Measurements from ENCODE around the gene EDC3. TPM values are rescaled to one million over a fixed set of nuclear protein-coding genes. Genes with fewer than 3 reads are reported as not detected.

Gene EDC3
- total RNA-seq, 2 donors from 2014 or later, result 48.6 to 56.4 TPM

DNA sequence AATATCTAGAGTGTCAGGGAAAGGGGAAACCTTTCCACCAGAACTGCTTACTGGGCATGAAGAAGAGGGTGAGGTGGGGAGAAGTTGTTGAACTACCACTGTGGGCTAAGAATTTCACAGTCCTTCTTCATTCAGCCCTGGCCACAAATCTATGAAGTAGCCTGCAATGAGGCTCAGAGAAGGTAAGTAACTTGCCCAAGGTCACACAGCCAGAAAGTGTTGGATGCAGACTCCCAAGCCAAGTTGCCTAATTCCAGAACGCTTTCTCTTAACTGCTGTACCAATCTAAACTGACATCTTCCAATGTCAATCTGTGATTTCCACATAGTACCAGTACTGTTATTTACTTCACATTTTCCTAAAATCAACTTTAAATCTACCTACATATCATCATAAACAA is 27.4 kb upstream of the EDC3 start:
- ATAC-seq (no peak), DNase-seq (ENCODE audit: low spot score in 2 of 2) (peak in 1 of 2 donors; percentile 7)
- Mint-ChIP-seq H3K36me3 (no peaks in the 10 kb centered on the region), H3K27ac (peak overlapping the region in 1 of 2 donors; percentile 10), H3K9me3 (no peaks in the 10 kb centered on the region)

DNA sequence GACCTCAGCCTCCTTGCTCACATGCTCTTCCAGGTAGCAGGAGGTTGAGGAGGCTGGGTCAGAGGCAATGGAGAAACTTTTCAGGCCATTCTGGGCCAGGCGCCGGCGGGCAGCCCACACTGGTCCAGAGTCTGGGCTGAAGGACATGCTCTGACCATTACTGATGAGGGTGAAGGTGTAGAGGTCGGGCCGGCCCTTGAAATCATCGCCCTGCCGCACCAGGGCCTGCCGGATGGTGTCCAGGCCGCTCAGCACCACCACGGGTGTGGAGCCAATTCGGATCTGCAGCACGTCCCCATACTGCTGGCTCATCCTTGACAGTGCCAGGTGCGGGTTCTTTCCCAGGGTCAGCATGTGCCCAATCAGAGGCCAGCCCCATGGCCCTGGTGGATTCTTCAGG is 26.8 kb upstream of the EDC3 start:
- Mint-ChIP-seq H3K9me3 (no peaks in the 10 kb centered on the region), H3K27ac (peak overlapping the region in 1 of 2 donors; percentile 6), H3K36me3 (no peaks in the 10 kb centered on the region)
- DNase-seq (ENCODE audit: low spot score in 2 of 2), result peak in 1 of 2 donors; percentile 31
- no peak for ATAC-seq

- ATAC-seq, result no peak
- Mint-ChIP-seq H3K27ac (no peak overlapping the region), H3K9me3 (no peaks in the 10 kb centered on the region), H3K36me3 (no peaks in the 10 kb centered on the region)
- no peak for DNase-seq (ENCODE audit: low spot score in 2 of 2)
Observed at GRCh38 chr15:74716651-74717050, 20.8 kb upstream of the EDC3 start.

GRCh38 chr15:74712311-74712710 is 16.5 kb upstream of the EDC3 start:
- H3K9me3 Mint-ChIP-seq, result peaks cover 0 to 4% of the 10 kb centered on the region in 2 donors
- no peaks in the 10 kb centered on the region for H3K36me3 Mint-ChIP-seq
- ATAC-seq (no peak), DNase-seq (ENCODE audit: low spot score in 2 of 2) (no peak)
- no peak overlapping the region for H3K27ac Mint-ChIP-seq

DNA sequence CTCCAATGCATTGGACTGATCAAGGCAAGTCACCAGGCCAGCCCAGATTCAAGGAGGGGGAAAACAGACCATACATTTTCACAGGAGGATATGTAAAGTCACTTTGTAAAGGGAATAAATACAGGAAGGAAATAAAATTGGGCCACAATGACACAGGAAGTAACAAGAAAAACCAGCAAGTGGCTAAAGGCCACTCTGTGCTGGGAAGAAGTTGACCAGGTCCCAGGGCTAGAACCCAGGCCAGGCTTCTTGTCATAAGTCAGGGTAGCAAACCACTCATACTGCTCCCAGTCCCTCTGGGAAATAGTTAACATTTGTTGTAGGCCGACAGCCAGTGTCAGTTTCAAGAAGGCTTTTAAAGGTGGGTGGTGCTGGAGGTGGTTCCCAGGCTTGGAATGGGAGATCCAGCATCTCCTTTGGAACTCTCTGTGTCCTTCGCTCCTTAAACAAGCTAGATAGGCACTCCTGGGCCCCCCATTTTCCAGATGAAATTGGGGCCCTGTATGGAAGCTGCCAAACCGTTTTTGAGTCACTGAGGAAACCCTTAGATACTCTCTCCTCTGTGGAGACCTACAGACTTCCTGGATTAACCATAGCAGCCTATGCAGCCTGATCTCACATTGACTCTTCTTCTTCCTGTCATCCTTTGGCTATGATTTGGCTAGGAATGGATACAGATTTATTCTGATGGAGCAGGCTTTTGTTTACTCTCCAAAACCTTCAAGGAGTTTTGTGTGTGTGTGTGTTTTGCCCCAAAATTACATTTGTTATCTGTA is 14.7 kb upstream of the EDC3 start:
- peaks cover 0 to 4% of the 10 kb centered on the region in 2 donors for H3K9me3 Mint-ChIP-seq
- no peaks in the 10 kb centered on the region for H3K36me3 Mint-ChIP-seq
- H3K27ac Mint-ChIP-seq, result peak overlapping the region in 1 of 2 donors; percentile 8
- DNase-seq (ENCODE audit: low spot score in 2 of 2) (no peak), ATAC-seq (no peak)

GRCh38 chr15:74709892-74710291 is 14.1 kb upstream of the EDC3 start:
- Mint-ChIP-seq H3K27ac (peak overlapping the region in 1 of 2 donors; percentile 8), H3K9me3 (peaks cover 0 to 4% of the 10 kb centered on the region in 2 donors), H3K36me3 (no peaks in the 10 kb centered on the region)
- peak in 1 of 2 donors; percentile 11 for ATAC-seq
- no peak for DNase-seq (ENCODE audit: low spot score in 2 of 2)

- DNase-seq (ENCODE audit: low spot score in 2 of 2) (no peak), ATAC-seq (no peak)
- peak overlapping the region in 1 of 2 donors; percentile 8 for H3K27ac Mint-ChIP-seq
- peaks cover 0 to 4% of the 10 kb centered on the region in 2 donors for H3K9me3 Mint-ChIP-seq
- no peaks in the 10 kb centered on the region for H3K36me3 Mint-ChIP-seq
Observed at GRCh38 chr15:74709011-74709410, 13.2 kb upstream of the EDC3 start.

GRCh38 chr15:74696808-74697207 is 984 bp upstream of the EDC3 start:
- Mint-ChIP-seq H3K36me3 (peaks cover 8% of the 10 kb centered on the region in 2 donors), H3K9me3 (no peaks in the 10 kb centered on the region), H3K27ac (peak overlapping the region; percentile 92 to 100)
- ATAC-seq, result no peak
- DNase-seq (ENCODE audit: low spot score in 2 of 2), result no peak

DNA sequence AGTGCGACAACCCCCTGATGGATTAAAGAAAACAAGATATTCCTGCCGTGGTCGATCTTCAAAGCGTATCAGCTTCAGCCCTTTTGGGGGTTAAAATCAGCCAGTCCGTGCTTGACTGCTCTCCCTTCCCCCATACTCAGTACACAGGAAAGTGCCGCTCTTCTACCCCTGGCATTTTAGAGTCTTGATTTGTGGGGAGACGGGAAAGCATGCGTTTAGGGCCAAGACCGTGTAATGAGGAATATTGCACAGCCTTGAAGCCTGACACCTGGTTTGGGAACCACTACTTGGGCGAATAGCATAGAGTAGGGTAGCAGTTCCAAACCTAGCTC is 540 bp upstream of the EDC3 start:
- H3K27ac Mint-ChIP-seq, result peak overlapping the region; percentile 92 to 100
- H3K9me3 Mint-ChIP-seq, result no peaks in the 10 kb centered on the region
- ATAC-seq, result peak in 1 of 2 donors; percentile 25
- DNase-seq (ENCODE audit: low spot score in 2 of 2), result no peak
- H3K36me3 Mint-ChIP-seq, result peaks cover 8% of the 10 kb centered on the region in 2 donors

DNA sequence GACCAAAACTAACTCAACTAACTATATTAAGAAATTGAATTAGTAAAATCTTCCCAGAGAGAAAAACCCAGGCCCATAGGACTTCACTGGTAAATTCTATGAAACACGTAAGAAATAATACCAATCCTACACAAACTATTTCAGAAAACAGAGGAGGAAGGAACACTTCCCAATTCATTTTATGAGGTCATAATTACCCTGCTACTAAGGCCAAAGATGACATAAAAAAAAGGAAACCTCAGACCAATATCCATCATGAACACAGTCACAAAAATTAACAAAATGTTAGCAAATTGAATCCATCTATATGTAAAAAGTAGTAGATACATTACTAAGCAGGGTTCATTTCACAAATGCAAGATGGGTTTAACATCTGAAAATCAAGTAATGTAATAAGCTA is 3.5 kb downstream of the EDC3 start:
- Mint-ChIP-seq H3K9me3 (no peaks in the 10 kb centered on the region), H3K36me3 (peaks cover 8 to 14% of the 10 kb centered on the region in 2 donors), H3K27ac (no peak overlapping the region)
- DNase-seq (ENCODE audit: low spot score in 2 of 2) (no peak), ATAC-seq (no peak)

DNA sequence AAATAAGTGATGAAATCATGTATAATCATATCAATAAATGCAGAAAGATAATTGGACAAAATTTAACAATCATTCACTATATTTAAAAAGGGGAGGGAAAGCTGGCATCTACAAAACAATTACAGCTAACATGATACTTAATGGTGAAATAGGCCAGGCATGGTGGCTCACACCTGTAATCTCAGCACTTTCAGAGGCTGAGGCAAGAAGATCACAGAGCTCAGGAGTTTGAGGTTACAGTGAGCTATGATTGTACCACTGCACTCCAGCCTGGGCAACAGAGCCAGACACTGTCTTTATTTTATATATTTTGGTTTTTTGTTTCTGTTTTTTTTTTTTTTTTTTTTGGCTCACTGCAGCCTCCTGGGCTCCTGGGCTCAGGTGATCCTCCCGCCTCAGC is 12.1 kb downstream of the EDC3 start:
- Mint-ChIP-seq H3K27ac (no peak overlapping the region), H3K9me3 (peaks cover 0 to 9% of the 10 kb centered on the region in 2 donors), H3K36me3 (peaks cover 9 to 24% of the 10 kb centered on the region in 2 donors)
- ATAC-seq (peak; percentile 41 to 47), DNase-seq (ENCODE audit: low spot score in 2 of 2) (no peak)

GRCh38 chr15:74682954-74683353 is 12.9 kb downstream of the EDC3 start:
- ATAC-seq (peak; percentile 29 to 82), DNase-seq (ENCODE audit: low spot score in 2 of 2) (no peak)
- H3K36me3 Mint-ChIP-seq, result peaks cover 9 to 24% of the 10 kb centered on the region in 2 donors
- peaks cover 0 to 9% of the 10 kb centered on the region in 2 donors for H3K9me3 Mint-ChIP-seq
- peak overlapping the region in 1 of 2 donors; percentile 74 for H3K27ac Mint-ChIP-seq

- H3K9me3 Mint-ChIP-seq, result peaks cover 0 to 9% of the 10 kb centered on the region in 2 donors
- no peak for DNase-seq (ENCODE audit: low spot score in 2 of 2)
- H3K27ac Mint-ChIP-seq, result no peak overlapping the region
Observed at GRCh38 chr15:74680456-74680855, 15.4 kb downstream of the EDC3 start.

GRCh38 chr15:74676801-74677200 is 19.0 kb downstream of the EDC3 start:
- H3K27ac Mint-ChIP-seq, result no peak overlapping the region
- peaks cover 0 to 6% of the 10 kb centered on the region in 2 donors for H3K36me3 Mint-ChIP-seq
- H3K9me3 Mint-ChIP-seq, result no peaks in the 10 kb centered on the region
- DNase-seq (ENCODE audit: low spot score in 2 of 2), result no peak
- ATAC-seq, result no peak

More at GRCh38 chr15:74680456-74680855, 15.4 kb downstream of the EDC3 start:
- ATAC-seq, result no peak
- peaks cover 7 to 20% of the 10 kb centered on the region in 2 donors for H3K36me3 Mint-ChIP-seq

- Mint-ChIP-seq H3K27ac (no peak overlapping the region), H3K9me3 (no peaks in the 10 kb centered on the region), H3K36me3 (peaks cover 0 to 6% of the 10 kb centered on the region in 2 donors)
- no peak for DNase-seq (ENCODE audit: low spot score in 2 of 2)
- no peak for ATAC-seq
Observed at GRCh38 chr15:74674161-74674560, 21.7 kb downstream of the EDC3 start.

- no peak for DNase-seq (ENCODE audit: low spot score in 2 of 2)
- Mint-ChIP-seq H3K27ac (no peak overlapping the region), H3K9me3 (no peaks in the 10 kb centered on the region), H3K36me3 (peaks cover 0 to 6% of the 10 kb centered on the region in 2 donors)
- no peak for ATAC-seq
Observed at GRCh38 chr15:74669627-74670026, 26.2 kb downstream of the EDC3 start.

DNA sequence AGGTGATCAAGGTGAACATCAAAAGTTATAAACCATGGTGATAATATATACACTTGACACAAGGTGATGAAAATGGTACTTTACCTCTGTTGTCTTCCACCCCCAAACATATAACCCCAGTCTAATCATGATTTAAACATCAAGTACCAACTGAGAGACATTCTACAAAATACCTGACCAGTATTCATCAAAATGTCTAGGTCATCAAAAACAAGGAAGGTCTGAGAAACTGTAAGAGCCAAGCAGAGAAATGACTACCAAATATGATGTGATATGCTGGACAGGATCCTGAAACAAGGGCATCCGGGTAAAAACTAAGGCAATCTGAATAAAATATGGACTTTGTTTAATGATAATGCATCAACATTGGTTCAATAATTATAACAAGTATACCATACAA is 27.8 kb downstream of the EDC3 start:
- Mint-ChIP-seq H3K27ac (no peak overlapping the region), H3K9me3 (no peaks in the 10 kb centered on the region), H3K36me3 (peaks cover 0 to 3% of the 10 kb centered on the region in 2 donors)
- no peak for ATAC-seq
- DNase-seq (ENCODE audit: low spot score in 2 of 2), result no peak

- Mint-ChIP-seq H3K9me3 (no peaks in the 10 kb centered on the region), H3K36me3 (no peaks in the 10 kb centered on the region)
Observed at GRCh38 chr15:74664670-74665069, 31.2 kb downstream of the EDC3 start.

More at GRCh38 chr15:74664670-74665069, 31.2 kb downstream of the EDC3 start:
- no peak overlapping the region for H3K27ac Mint-ChIP-seq
- DNase-seq (ENCODE audit: low spot score in 2 of 2) (no peak), ATAC-seq (no peak)

Measured in activated naive CD4-positive, alpha-beta T cell treated with anti-CD3 and anti-CD28 coated beads, Interleukin-2, amount 50 U/mL, for 72 hours (primary cell).